Measurements from ENCODE around the gene LGALS1.

Gene LGALS1

GRCh38 chr22:37669586-37669985 lies 5.8 kb upstream of the LGALS1 start:
- Histone ChIP-seq H3K27me3 (ENCODE audit: insufficient read depth, poor library complexity, severe bottlenecking) (no peaks in the 10 kb centered on the region), H3K4me3 (replicated peaks; ENCODE audit: insufficient read depth, low read length) (no peak overlapping the region), H3K27ac (replicated peaks) (no peak overlapping the region)
- TF ChIP-seq, protein P1, sequence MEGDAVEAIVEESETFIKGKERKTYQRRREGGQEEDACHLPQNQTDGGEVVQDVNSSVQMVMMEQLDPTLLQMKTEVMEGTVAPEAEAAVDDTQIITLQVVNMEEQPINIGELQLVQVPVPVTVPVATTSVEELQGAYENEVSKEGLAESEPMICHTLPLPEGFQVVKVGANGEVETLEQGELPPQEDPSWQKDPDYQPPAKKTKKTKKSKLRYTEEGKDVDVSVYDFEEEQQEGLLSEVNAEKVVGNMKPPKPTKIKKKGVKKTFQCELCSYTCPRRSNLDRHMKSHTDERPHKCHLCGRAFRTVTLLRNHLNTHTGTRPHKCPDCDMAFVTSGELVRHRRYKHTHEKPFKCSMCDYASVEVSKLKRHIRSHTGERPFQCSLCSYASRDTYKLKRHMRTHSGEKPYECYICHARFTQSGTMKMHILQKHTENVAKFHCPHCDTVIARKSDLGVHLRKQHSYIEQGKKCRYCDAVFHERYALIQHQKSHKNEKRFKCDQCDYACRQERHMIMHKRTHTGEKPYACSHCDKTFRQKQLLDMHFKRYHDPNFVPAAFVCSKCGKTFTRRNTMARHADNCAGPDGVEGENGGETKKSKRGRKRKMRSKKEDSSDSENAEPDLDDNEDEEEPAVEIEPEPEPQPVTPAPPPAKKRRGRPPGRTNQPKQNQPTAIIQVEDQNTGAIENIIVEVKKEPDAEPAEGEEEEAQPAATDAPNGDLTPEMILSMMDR (IDR thresholded peaks at IDR 0.05; ENCODE audit: insufficient read depth, low read length), result no peak
- TF ChIP-seq SPI1 (IDR thresholded peaks at IDR 0.05; ENCODE audit: borderline replicate concordance, low read depth) (no peak), POLR2AphosphoS5 (IDR thresholded peaks at IDR 0.05; ENCODE audit: low read depth) (no peak), GABPA (IDR thresholded peaks at IDR 0.05; ENCODE audit: low read depth) (no peak)
- TF ChIP-seq, protein P2, sequence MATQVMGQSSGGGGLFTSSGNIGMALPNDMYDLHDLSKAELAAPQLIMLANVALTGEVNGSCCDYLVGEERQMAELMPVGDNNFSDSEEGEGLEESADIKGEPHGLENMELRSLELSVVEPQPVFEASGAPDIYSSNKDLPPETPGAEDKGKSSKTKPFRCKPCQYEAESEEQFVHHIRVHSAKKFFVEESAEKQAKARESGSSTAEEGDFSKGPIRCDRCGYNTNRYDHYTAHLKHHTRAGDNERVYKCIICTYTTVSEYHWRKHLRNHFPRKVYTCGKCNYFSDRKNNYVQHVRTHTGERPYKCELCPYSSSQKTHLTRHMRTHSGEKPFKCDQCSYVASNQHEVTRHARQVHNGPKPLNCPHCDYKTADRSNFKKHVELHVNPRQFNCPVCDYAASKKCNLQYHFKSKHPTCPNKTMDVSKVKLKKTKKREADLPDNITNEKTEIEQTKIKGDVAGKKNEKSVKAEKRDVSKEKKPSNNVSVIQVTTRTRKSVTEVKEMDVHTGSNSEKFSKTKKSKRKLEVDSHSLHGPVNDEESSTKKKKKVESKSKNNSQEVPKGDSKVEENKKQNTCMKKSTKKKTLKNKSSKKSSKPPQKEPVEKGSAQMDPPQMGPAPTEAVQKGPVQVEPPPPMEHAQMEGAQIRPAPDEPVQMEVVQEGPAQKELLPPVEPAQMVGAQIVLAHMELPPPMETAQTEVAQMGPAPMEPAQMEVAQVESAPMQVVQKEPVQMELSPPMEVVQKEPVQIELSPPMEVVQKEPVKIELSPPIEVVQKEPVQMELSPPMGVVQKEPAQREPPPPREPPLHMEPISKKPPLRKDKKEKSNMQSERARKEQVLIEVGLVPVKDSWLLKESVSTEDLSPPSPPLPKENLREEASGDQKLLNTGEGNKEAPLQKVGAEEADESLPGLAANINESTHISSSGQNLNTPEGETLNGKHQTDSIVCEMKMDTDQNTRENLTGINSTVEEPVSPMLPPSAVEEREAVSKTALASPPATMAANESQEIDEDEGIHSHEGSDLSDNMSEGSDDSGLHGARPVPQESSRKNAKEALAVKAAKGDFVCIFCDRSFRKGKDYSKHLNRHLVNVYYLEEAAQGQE (IDR thresholded peaks at IDR 0.05; ENCODE audit: insufficient replicate concordance, low read depth), result no peak
- DNase-seq (ENCODE audit: low read depth in 1 of 2, low spot score in 1 of 2), result no peak

GRCh38 chr22:37672206-37672919 lies 3.1 kb upstream of the LGALS1 start:
- TF ChIP-seq, protein P1 (IDR thresholded peaks at IDR 0.05; ENCODE audit: insufficient read depth, low read length), result no peak
- TF ChIP-seq, protein P2 (IDR thresholded peaks at IDR 0.05; ENCODE audit: insufficient replicate concordance, low read depth), result no peak
- TF ChIP-seq POLR2AphosphoS5 (IDR thresholded peaks at IDR 0.05; ENCODE audit: low read depth) (no peak), SPI1 (IDR thresholded peaks at IDR 0.05; ENCODE audit: borderline replicate concordance, low read depth) (no peak; the same call in 1 of the 2 replicates), GABPA (IDR thresholded peaks at IDR 0.05; ENCODE audit: low read depth) (no peak)
- H3K27ac ChIP-seq (replicated peaks), result peak overlapping the region; percentile 36
- no peak for DNase-seq (ENCODE audit: low read depth in 1 of 2, low spot score in 1 of 2)

DNA sequence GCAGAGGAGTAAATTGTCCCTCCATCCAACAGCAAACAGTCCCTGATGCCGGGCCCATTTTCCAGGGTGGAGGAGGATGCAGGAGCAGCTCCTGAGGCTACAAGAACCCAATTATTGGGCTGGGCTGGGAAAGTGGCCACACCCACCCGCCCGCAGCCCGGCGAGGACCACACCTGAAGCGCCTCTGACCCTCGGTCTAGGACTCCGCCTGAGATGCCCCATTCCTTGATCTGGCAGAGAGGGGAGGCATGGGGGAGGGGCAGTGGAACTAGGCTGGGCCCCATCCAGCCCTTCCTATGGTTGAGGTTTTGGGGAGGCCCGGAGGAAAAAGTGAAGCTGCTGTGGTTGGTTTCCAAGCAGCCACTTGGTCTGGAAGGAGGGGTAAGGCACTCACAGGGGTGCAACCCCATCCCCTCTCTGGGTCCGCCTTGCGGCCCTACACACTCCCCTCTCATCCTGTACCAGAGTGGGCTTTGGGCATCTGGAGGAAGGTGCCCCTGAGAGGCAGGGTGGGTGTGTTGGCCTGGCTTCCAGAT lies 2.4 kb upstream of the LGALS1 start:
- peak in 1 of 2 experiments; percentile 57 for DNase-seq (ENCODE audit: low read depth in 1 of 2, low spot score in 1 of 2)
- Histone ChIP-seq H3K4me3 (replicated peaks; ENCODE audit: insufficient read depth, low read length) (no peak overlapping the region), H3K27me3 (ENCODE audit: insufficient read depth, poor library complexity, severe bottlenecking) (no peaks in the 10 kb centered on the region), H3K27ac (replicated peaks) (peak overlapping the region; percentile 36)
- TF ChIP-seq SPI1 (IDR thresholded peaks at IDR 0.05; ENCODE audit: borderline replicate concordance, low read depth), result no peak
- no peak for TF ChIP-seq GABPA (IDR thresholded peaks at IDR 0.05; ENCODE audit: low read depth)
- peak; percentile 34; the same call in 1 of the 2 replicates for TF ChIP-seq POLR2AphosphoS5 (IDR thresholded peaks at IDR 0.05; ENCODE audit: low read depth)

More at GRCh38 chr22:37672206-37672919, 3.1 kb upstream of the LGALS1 start:
- no peak overlapping the region for H3K4me3 ChIP-seq (replicated peaks; ENCODE audit: insufficient read depth, low read length)
- H3K27me3 ChIP-seq (ENCODE audit: insufficient read depth, poor library complexity, severe bottlenecking), result no peaks in the 10 kb centered on the region

DNA sequence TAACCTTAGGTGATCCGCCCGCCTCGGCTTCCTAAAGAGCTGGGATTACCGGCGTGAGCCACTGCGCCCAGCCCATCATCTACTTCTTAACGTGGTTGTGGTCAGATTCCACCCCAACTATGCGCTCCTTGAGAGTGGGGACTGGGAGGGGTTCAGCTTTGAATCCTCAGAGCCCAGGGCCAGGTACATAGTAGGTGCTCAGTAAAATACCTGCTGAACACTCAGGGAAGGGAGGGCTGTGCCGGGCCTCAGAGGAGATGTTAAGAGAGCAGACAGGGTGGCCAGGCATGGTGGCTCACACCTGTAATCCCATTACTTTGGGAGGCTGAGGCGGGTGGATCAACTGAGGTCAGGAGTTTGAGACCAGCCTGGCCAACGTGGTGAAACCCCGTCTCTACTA lies 1.2 kb upstream of the LGALS1 start:
- Histone ChIP-seq H3K27ac (replicated peaks) (peak overlapping the region; percentile 69), H3K4me3 (replicated peaks; ENCODE audit: insufficient read depth, low read length) (no peak overlapping the region), H3K27me3 (ENCODE audit: insufficient read depth, poor library complexity, severe bottlenecking) (no peaks in the 10 kb centered on the region)
- TF ChIP-seq, protein P2 (IDR thresholded peaks at IDR 0.05; ENCODE audit: insufficient replicate concordance, low read depth), result no peak
- no peak for TF ChIP-seq POLR2AphosphoS5 (IDR thresholded peaks at IDR 0.05; ENCODE audit: low read depth)
- TF ChIP-seq, protein P1 (IDR thresholded peaks at IDR 0.05; ENCODE audit: insufficient read depth, low read length), result no peak
- TF ChIP-seq GABPA (IDR thresholded peaks at IDR 0.05; ENCODE audit: low read depth), result no peak
- no peak for TF ChIP-seq SPI1 (IDR thresholded peaks at IDR 0.05; ENCODE audit: borderline replicate concordance, low read depth)
- no peak for DNase-seq (ENCODE audit: low read depth in 1 of 2, low spot score in 1 of 2)
